Kidney tubule cell (primary cell): ENCODE data around the gene UGT3A2.

Experiments used
- DNase-seq: peaks from one replicate; pipeline ENCODE4 v3.0.0-alpha.2; 2018; ENCODE audit warnings: low spot score

Gene UGT3A2

DNA sequence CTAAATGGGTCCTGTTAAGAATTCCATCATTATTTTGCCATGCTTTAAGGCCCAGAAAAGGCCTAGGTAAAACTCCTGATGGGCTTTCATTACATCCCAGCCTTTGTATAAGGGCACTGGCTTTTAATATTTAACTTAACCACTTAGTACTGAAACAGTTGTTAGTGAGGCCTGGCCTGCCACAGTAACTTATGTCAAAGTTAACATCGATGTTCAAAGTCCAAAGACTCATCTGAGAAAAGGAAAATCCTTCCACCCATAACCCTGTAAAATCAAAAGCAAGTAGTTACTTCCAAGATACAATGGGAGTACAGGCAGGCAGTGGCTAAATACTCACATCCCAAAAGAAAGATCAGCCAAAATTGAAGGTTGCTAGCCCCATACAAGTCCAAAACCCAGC is 60.5 kb downstream of the UGT3A2 start:
- no peak for DNase-seq

GRCh38 chr5:36001032-36001431 is 65.7 kb downstream of the UGT3A2 start:
- DNase-seq, result no peak

DNA sequence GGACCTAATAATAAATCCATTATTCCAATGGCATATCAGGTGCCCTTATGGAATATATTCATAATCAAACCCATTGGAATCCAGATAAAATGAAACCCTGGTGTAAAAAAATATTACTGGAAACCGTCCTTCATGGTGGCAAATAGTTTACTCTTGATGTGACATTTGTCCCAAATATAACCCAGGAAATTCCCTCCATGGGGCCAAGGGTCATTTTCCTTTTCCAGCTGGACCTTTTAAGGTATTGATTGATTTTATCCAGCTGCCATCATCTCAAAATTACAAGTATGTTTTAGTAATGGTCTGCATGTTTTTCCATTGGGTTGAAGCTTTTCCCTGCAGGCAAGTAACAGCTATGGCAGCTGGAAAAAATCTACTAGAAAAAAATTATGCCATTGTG is 67.1 kb downstream of the UGT3A2 start:
- no peak for DNase-seq

DNA sequence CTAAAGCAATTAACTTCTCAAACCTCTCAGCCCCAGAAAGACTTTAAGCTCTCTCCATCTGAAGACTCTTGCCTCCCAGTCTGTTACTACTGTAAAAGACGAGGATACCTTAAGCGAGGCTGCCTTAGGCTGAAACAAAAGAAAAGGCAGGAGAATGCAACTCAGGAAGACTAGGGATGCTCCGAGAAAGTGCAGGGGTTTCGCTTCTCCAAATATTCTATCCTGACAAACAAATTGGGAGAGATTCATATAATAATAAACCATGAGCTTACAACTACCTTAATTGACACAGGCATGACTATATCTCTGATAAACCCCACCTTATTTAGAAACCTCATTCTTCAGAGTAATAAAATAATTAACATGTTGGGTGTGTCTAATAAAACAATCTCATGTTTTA is 70.6 kb downstream of the UGT3A2 start:
- no peak for DNase-seq

GRCh38 chr5:35990941-35991611 is 75.6 kb downstream of the UGT3A2 start, which contains the start of gene UGT3A1:
TSS of gene UGT3A1 (minus strand) at chr5:35991390. CDS start at chr5:35991240, 150 bp downstream.
- peak; percentile 71 for DNase-seq

- DNase-seq, result peak; percentile 42
Measured at GRCh38 chr5:35990520-35990919, 76.2 kb downstream of the UGT3A2 start.

DNA sequence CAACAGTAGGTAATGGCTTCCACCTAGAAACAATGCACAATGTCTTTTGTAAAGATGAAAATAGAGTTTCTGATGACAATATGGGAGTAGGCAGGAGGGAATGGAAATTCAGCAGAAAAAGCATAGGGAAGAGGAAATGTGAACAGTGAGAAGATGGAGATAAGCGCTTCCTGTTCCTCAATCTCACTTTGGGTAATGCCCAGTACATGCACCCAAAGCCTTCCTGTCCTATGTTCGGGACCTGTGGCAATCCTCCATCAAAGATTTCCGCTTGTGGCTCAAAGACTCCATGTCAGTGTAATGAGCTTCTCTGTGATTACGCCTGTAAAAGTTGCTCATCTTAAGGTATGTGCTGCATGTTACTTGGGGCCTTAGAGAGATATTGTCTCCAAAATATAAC is 78.2 kb downstream of the UGT3A2 start:
- peak; percentile 19 for DNase-seq

GRCh38 chr5:35987776-35988175 is 78.9 kb downstream of the UGT3A2 start:
- peak; percentile 76 for DNase-seq
